HG03571 (cell line): ENCODE results near the gene RBM47.
"Not testable (repeated sequence)": the region's sequence is repeated elsewhere in the genome, so short reads cannot be mapped to it uniquely, and the experiment has no call there.

Experiments
- ATAC-seq: cut with Tn5 transposase; IDR thresholded peaks from one replicate; pipeline ENCODE4 v1.9.1; 2021; ENCODE audit not compliant: unreplicated experiment

Gene RBM47

DNA sequence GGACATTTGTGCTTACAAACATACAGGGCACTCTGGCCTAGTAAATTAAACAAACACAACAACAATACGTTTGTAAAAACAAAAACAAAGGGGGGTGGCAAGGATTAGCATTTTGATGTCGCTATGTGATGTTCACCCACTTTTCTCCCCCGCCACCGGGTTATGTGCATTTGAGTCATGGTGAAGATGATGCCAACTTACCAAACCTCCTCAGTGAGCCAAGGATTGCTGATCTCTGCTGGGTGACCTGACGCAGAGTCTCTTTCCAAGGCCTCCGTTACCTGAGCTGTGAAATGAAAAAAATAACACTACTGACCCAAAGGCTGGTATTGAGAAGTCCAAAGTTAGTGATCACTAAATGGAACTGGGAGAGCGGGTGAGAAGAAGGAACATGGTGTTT is 85.4 kb downstream of the RBM47 start:
- ATAC-seq: no peak

DNA sequence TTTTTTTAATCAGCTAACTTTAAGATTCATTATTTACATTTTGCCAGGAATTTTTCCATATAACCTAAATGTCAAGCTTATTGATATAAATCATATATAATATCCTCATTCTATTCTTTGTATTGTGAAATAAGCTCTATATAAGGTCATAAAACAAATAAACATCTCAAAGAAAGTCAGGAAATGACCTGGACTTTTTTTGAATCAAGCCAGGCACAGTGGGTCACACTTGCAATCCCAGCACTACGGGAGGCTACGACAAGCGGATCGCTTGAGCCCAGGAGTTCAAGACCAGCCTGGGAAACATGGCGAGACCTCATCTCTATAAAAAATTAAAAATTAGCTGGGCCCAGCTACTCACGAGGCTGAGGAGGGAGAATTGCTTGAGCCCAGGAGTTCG is 88.9 kb downstream of the RBM47 start:
- ATAC-seq: no peak

DNA sequence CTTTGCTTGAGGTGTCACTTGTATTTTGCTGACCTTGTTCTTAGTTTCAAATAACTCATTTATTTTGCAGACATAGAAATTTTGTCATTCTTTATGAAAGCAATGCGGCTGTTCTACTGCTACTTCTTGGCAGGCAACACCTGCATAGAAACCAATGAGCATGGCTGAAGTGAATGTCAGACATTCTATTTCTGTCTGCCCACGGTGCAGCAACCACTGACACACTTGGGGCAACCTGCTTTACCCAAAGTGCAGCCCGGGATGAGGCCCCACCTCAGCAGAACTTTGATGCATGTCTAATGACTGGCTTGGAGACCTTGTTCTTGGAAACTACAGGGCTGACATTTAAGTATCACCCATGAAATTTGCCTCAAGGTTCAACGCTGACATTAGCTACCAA is 93.6 kb downstream of the RBM47 start:
- no peak for ATAC-seq

DNA sequence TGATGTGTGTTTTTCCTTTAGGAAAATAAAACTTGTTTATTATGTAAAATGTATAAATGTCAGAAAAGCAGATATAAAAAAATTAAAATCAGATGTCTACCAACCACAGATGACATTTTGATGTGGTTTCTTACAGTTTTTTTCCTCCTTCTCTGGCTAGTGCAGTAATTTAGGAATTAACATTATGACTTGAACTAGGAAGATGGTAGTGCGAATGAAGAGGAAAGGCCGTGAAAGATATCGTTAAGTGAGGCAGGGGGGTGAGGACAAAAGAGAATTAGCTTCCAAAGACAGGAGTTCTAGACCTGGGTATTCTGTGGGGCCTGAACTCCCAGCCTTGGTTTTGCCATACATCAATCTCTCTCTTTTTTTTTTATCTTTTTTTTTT is 98.0 kb downstream of the RBM47 start:
- ATAC-seq: no peak

DNA sequence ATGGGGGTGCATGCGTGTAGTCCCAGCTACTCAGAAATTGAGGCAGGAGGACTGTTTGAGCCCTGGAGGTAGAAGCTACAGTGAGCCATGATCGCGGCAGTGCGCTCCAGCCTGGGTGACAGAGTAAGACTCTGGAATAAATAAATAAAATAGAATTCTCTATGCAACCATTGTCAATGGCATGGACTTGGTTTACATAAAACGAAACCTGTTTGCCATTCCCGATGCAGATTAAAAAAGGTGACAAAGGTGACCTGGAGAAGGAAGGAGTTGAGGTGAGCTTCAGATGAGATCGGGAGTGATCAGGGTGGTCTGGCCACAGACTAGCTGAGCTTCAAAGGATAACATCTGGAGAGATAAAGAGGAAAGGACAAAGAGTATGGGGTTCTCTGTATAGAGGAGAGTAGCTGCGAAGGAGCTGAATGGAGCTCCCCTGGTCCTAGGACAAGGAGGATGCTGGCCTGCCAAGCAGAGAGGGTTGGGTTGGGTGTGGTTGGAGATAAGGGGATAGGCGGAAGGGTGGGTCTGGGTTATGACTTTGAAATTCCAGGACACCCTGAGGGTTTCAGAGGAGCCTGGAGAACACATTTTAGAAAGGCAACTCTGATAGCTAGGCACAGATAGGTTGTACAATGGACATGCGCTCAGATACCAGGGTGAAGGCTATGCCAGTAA is 98.6 kb downstream of the RBM47 start:
- no peak for ATAC-seq

DNA sequence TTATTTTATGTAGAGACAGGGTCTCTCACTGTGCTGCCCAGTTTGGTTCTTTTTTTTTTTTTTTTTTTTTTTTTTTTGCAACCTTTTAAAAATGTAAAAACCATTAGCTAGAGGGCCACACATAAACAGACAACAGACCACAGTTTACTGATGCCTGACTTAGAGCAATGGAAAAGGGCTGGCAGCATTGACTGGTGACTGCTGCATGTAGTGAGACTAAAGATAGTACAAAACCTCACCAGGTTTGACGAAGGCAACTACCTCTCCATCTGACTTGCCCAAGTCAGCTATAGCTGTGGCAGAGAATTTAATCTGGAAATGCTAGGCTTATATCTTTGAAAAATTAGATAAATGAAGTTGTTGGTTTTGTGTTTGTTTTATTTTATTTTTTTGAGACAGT is 102.9 kb downstream of the RBM47 start:
- ATAC-seq: no peak

DNA sequence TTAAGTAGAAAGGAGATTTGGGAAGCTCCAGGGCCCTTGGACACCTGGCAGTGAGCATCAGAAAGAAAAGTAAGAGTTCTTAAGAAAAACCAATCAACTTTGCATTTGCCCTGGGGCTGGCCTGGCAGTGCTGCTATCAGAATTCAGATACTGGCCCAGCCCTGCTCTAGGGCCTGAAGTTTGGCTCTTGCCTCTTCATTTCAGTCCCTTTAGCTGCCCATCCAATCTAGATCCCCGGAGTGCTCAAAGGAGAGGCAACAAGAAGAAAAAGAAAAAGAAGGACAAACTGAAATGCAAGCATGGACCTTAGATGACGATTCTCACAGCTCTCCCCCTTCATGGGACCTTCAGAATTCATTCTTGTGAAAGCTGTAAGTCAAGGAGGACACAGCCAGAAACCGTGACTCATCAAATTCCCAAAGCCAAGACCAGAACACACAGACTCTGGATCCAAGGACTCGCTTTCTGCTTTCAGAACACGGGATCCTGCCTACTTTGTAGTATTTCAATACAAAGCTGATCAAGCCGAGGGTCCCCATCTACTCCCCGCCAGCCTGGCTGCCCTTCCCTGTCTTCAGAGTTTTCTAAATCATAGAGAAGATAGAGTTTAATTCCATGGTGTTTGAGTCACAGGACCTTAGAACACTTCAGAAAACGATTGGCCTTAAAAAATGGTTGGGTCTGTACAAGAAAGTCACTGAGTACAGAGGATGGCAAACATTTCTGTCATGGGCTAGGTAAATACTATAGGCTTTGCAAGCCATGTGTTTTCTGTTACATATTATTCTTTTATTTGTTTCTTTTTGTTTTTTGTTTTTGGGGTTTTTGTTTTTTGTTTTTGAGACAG is 103.7 kb downstream of the RBM47 start:
- no peak for ATAC-seq

DNA sequence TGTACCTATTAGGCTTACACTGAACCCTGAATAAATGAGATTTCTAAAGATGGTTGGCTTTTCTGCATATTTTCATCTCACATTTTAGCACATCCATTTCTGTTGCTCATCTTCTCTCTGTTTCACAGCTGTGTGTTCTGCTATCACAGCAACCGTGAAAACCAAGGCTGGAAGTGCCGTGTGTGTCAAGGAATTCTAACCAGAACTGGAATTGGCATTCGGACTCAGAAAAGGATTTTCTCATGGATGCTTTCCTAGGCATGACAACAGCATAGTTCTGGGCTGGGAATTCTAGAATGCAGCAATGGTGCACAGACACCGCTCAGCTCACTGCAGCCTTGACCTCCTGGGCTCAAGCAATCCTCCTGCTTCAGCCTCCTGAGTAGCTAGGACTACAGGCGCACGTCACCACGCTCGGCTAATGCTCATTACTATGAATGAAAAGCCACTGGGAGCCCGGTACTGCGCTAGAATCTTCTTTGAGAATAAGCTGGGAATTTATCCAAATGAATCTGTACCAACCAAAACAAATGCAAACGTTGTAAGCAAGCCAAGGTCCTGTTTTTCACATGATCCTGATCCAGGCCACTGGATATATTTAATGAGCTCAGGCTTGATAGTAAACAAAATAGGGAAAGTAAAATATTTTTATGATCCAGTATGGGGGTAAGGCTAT is 105.2 kb downstream of the RBM47 start:
- ATAC-seq: no peak

DNA sequence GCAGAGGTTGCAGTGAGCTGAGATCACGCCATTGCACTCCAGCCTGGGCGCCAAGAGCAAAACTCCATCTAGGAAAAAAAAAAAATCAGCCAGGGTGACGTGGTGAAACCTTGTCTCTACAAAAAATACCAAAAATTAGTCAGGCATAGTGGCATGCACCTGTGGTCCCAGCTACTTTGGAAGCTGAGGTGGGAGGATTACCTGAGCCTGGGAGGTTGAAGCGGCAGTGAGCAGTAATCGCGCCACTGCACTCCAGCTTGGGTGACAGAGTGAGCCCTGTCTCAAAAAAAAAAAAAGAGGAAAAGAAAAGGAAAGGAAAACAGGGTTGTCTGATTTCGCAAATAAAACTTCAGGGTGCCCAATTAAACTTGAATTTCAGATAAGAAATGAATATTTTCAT is 106.1 kb downstream of the RBM47 start:
- no peak for ATAC-seq

DNA sequence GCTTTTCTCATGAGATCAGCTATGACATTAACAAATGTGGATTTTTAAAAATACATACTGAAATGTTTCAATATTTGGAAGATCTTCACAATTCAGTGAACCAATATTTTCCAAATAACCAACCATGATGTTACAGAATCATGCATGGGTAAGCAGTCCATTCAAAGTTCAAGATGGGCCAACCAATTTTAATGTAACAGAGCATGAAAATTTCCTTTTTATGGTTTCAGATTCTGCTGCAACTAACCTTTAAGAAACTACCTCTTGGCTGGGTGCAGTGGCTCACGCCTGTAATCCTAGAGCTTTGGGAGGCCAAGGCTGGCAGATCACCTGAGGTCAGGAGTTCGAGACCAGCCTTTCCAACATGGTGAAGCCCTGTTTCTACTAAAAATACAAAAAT is 107.7 kb downstream of the RBM47 start:
- no peak for ATAC-seq

DNA sequence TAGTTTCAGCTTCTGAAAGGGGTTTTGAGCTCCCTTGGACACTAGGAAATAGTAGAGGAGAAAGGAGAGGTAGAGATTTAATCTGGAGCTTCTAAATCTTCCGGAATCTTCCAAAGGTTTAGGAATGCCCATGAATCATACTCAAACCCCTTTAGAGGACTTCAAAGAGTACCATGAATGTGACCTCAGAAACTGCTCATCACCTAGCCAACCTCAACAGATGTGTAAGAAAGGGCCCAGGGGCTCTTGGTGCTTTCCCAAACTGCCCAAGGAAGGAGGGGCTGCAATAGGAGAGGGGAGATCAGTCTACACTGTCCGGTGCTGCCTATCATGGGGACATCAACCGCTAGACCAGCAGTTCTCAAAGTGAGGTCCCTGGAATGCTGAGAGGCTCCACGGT is 109.1 kb downstream of the RBM47 start:
- ATAC-seq: no peak

DNA sequence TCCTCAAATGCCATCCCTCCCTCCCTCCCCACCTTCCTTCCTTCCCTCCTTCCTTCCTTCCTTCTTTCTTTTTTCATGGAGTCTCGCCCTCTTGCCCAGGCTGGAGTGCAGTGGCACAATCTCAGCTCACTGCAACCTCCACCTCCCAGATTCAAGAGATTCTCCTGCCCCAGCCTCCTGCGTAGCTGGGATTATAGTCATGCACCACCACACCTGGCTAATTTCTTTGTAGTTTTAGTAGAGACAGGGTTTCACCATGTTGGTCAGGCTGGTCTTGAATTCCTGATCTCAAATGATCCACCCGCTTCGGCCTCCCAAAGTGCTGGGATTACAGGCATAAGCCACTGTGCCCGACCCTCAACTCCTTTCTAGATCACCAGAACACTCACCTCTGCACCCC is 112.6 kb downstream of the RBM47 start:
- ATAC-seq: not testable (repeated sequence)

DNA sequence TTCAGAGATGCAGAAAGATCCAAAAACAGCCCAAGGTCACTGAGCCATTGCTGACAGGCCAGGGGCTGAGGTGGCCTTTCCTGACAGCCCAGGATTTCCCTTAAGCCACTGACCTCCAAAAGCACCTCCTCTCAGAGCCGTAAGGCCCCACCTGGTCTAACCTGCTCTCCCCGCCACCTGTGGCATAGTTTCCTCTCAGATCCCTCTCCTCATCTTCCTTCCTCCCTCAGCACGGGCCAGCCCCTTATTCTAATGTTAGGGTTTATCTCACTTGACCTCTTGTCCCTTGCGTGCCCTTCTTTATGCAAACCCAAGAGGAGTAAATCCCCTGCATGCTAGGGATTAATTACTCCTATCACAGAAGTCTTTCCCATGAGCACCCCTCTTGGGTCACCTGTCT is 113.0 kb downstream of the RBM47 start:
- no peak for ATAC-seq

DNA sequence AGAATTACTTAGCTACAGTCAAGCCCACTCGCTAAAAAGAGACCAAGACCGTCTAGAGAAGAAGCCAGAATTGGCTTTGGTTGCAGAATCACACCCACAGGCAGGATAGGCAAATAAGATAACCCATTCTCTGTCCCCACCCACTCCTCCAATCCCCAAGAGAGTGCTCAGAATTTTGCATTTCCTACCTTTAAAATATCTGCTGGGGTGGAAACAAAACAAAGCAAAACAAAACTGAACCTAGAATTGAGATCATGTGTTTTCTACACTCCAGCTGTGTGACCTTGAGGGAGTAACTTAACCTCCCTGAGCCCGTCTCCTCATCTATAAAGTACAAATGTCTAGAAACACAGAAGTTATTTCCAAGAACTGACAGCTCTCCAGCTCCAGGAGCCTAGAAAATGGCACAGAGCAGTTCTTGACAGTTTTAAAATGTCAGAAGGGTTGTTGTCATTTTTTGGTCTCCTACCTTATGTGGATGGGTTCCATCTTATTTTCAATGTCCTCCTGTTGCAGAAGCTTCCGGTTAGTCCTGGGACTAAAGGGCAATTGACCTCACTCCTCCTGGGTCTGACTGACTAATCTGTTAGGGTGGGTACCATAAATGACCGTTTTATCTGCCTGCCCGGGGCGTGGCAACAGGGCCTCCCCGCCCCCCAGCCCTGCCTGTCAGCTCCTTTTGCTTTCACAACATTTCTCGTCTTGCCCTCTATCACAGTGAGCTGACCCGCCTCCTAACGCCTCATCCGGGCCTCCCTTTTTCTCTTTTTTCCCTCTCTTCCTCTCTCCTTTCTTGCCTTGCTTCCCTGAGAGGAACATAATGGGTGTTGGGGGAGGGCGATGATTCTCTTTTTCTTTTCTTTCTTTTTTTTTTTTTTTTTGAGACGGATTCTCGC is 114.0 kb downstream of the RBM47 start:
- ATAC-seq: peak; percentile 78

DNA sequence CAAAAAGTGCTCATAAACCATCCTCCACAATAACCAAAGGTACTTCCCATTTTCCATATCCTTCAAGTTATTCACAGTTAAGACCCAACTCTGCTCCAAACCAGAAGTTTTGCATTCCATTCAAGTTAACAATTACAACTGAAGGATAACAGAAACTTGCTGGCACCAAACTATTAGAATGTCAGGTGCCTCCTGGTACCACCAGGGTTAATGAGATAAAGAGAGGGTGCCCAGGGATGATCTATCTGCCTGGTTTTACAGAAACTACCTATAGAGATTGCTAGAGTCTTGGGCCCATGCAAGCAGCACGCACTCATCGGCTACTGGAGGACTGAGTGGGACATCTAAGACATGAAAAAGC is 114.6 kb downstream of the RBM47 start:
- no peak for ATAC-seq

DNA sequence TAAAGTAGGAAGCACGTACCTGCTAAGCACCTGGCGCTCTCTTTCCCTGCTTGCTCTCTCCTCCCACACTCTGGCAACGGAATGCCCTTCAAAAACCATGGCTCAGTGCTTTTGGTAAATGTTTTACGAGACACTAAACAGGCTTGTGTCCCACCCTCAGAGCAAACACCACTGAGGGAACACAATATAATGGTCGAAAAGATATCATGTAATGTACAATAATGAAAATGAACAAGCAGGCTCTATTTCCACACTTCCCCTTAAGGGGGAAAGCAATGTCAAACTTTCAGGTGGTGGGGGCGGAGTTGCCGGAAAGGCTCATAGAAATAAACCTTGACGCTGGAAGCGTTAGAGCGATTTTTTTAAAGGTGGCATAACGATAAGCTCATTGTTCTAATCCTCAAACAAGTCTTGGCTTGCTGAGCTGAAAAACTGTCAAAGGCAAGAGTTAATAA is 115.1 kb downstream of the RBM47 start:
- no peak for ATAC-seq

DNA sequence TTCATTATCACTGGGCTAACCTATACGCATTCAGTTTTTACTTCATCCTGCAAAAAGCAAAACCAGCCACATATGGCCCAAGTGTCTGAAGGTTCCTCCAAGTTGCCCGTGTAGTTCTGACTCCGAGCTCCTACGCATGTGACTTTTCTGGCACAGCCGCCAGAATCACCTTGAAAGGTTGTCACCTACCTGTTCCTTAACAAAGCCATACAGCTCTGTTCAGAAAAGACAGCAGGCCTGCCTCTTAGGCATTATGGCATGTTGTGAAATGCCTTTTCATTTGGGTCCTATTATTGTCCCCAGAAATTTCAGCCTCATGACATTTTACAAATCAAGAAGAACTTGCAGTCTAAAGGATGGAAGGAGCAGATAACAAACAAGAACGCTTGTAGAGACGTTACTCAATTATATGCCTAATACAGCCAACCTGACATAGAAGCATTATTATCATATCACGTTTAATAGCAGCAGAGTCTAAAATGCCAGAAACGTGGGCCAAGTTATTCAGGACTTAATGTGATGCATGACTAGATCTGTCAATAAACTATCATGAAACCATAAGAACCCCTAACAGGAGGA is 118.5 kb downstream of the RBM47 start:
- no peak for ATAC-seq

DNA sequence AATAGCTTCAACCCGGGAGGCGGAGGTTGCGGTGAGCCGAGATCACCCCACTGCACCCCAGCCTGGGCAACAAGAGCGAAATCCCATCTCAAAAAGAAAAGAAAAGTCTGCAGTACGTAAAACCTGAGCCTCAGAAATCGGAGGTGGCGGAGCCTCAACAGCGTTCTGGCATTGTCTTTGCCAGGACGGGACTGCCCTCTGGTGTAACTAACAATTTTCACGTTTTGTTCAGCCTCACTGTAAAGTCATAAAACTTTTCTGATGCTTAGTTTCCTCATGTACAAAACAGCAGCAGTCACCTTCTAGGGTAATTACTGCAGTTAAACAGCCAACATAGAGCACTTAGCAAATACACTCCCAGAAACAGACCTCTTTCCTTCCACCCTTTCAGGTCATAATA is 121.7 kb downstream of the RBM47 start:
- no peak for ATAC-seq

DNA sequence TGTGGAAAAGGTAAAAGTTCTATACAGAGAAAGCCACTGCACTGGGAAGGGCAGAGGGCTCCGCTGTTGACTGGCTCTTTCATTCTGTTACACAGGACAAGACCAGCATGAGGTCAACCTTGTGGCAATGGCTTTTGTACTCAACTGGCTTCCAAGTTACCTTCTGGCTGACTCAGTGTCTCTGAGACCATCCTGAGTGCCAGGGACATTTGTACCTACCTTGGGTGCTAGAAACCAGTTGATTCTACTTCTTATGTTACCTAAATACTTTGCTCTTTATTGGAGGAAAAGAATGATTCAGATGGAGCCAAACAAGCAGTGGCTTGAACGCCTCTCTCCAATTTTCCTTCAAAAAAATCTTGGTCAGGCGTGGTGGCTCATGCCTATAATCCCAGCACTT is 123.2 kb downstream of the RBM47 start:
- ATAC-seq: no peak

DNA sequence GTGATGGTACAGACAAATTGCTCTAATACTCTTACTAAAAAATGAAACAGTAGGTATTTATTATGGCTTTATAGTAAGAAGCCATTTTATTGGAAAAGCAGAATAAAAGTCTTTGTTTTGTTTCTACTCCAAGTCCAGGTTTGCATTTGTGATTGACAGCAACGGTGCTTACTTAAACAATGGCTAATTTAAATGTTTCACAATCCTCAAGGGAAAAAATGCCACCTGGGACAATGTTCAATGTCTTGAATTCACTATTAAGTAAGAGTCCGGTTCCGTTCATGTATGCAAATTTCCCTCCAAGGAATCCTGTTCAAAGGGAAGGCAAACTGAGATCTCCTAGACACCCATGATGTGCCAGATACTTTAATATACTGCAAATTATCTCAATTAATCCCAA is 123.6 kb downstream of the RBM47 start:
- ATAC-seq: no peak

DNA sequence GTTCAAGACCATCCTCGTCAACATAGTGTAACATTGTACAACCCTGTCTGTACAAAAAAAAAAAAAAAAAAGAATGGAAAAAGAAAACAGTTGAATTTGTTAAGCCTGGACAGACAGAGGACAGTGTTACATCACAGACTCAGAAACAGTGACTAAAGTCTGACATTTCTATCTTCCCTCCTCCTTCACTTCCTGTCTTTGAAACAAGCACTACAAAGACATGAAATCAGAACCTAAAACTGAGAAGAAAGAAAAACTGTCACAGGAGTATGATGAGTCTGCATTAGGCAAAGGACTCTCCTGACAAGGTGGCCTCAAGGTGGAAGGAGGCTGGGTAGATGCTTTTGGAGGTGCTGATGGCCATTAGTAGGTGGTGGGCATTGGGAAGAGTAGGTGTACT is 126.7 kb downstream of the RBM47 start:
- ATAC-seq: no peak
